Right cardiac atrium (tissue), 5 donors: ENCODE measurements around the gene RNGTT. TPM values are rescaled to one million over a fixed set of nuclear protein-coding genes. Genes with fewer than 3 reads are reported as not detected.

Experiments
- ATAC-seq, 2 donors: fragments of 200-7000 bp; cut with Tn5 transposase; one replicate each; pipeline versions ENCODE4 v1.8.0 to v1.9.1; 2020; ENCODE audit warnings: moderate library complexity in 2 of 2, mild to moderate bottlenecking in 1 of 2
- DNase-seq, 3 donors: peaks; one replicate each; pipeline ENCODE4 v3.0.0-alpha.2; 2020
- H3K27ac ChIP-seq: one replicate; pipeline ENCODE4 v1.5.1; 2013; ENCODE audit warnings: mild to moderate bottlenecking, low read length, control low read depth, moderate library complexity
- H3K27me3 ChIP-seq: one replicate; pipeline ENCODE4 v1.6.1; 2013; ENCODE audit not compliant: control insufficient read depth, insufficient read depth
- H3K4me1 ChIP-seq: one replicate; pipeline ENCODE4 v1.6.1; 2013; ENCODE audit warnings: low read length; ENCODE audit not compliant: control insufficient read depth, insufficient read depth
- H3K4me3 ChIP-seq: one replicate; pipeline ENCODE4 v1.5.1; 2013; ENCODE audit warnings: low read length, control low read depth
- H3K9me3 ChIP-seq: one replicate; pipeline ENCODE4 v1.6.1; 2013; ENCODE audit warnings: low read length; ENCODE audit not compliant: control insufficient read depth
- WGBS: extraction: QIAGEN DNeasy Blood & Tissue Kit; methylation state at CpG from one replicate; pipeline ENCODE4 v1.1.7; 2013; 5-methylcytosine and 5-hydroxymethylcytosine counted together
- intact Hi-C, 4 donors: fragments of 100-400 bp; cut with DNase I; formaldehyde crosslinking; loops; one replicate each; pipeline versions ENCODE4 v1.11.0 to v1.14.0; 2022 to 2023
- polyA plus RNA-seq: library from polyadenylated mRNA; stranded (reverse); fragments of 200-250 nt; gene quantifications from one replicate; pipeline ENCODE4 v1.2.3, GENCODE V29; 2013
- total RNA-seq, 4 donors: library from RNA; stranded (reverse); fragmentation: NEBNext Ultra II Directional; extraction: Animal tissue kit (Norgen Biotek cat#: 25700); gene quantifications; one replicate each; pipeline ENCODE4 v1.2.1, GENCODE V29; 2021
- donor health status: healthy with polysubstance abuse.
- donor health status: DM: no; HTN: yes; CAD: no.
- donor health status: DM: no; HTN: no; CAD: no.
- donor health status: DM: no; HTN: yes; CAD: no; lungs with severe emphysema.
- donor health status: DM: yes; HTN: yes; CAD: no.

RNGTT gene
- total and polyA plus RNA-seq, 5 donors: 3.9 to 9.5 (median 8.3) TPM

- Histone ChIP-seq H3K27me3 (no peaks in the 10 kb centered on the region), H3K27ac (no peak overlapping the region), H3K4me3 (no peak overlapping the region), H3K9me3 (no peaks in the 10 kb centered on the region), H3K4me1 (no peaks in the 10 kb centered on the region)
- 72% methylated on average over 1 of the region's 1 CpG for WGBS
- DNase-seq (no peak), ATAC-seq (no peak)
- intact Hi-C loops: no loop called here
These were observed 337.0 kb downstream of the RNGTT start for GRCh38 chr6:88626460-88626859.

GRCh38 chr6:88623531-88623930 lies 339.9 kb downstream of the RNGTT start:
- Histone ChIP-seq H3K4me1 (no peaks in the 10 kb centered on the region), H3K27ac (no peak overlapping the region), H3K9me3 (no peaks in the 10 kb centered on the region), H3K27me3 (no peaks in the 10 kb centered on the region), H3K4me3 (no peak overlapping the region)
- WGBS: 96% methylated on average over 2 of the region's 2 CpGs
- no peak for ATAC-seq
- intact Hi-C loops: no loop called here
- DNase-seq: no peak

GRCh38 chr6:88619951-88620350 lies 343.5 kb downstream of the RNGTT start:
- Histone ChIP-seq H3K9me3 (no peaks in the 10 kb centered on the region), H3K27ac (no peak overlapping the region), H3K4me1 (no peaks in the 10 kb centered on the region), H3K4me3 (no peak overlapping the region), H3K27me3 (no peaks in the 10 kb centered on the region)
- DNase-seq: no peak
- WGBS: 95% methylated on average over 7 of the region's 7 CpGs
- no peak for ATAC-seq
- intact Hi-C loops: no loop called here

- H3K9me3 ChIP-seq: no peaks in the 10 kb centered on the region
- H3K27ac ChIP-seq: no peak overlapping the region
- H3K4me3 ChIP-seq: no peak overlapping the region
- no peaks in the 10 kb centered on the region for H3K27me3 ChIP-seq
- no peak for ATAC-seq
- intact Hi-C loops: no loop called here
- no peaks in the 10 kb centered on the region for H3K4me1 ChIP-seq
- WGBS: 86% methylated on average over 1 of the region's 1 CpG
- DNase-seq: no peak
These were observed 347.0 kb downstream of the RNGTT start for GRCh38 chr6:88616380-88616779.

GRCh38 chr6:88614316-88614877 lies 349.0 kb downstream of the RNGTT start:
- Histone ChIP-seq H3K27ac (no peak overlapping the region), H3K9me3 (no peaks in the 10 kb centered on the region), H3K27me3 (no peaks in the 10 kb centered on the region), H3K4me1 (no peaks in the 10 kb centered on the region), H3K4me3 (no peak overlapping the region)
- WGBS: 98% methylated on average over 3 of the region's 3 CpGs
- ATAC-seq (no peak), DNase-seq (no peak)
- intact Hi-C loops: no loop called here

- no peaks in the 10 kb centered on the region for H3K4me1 ChIP-seq
- DNase-seq (no peak), ATAC-seq (no peak)
- no peak overlapping the region for H3K27ac ChIP-seq
- H3K9me3 ChIP-seq: no peaks in the 10 kb centered on the region
- intact Hi-C loops: no loop called here
- no peaks in the 10 kb centered on the region for H3K27me3 ChIP-seq
- 83% methylated on average over 5 of the region's 5 CpGs for WGBS
- no peak overlapping the region for H3K4me3 ChIP-seq
These were observed 350.8 kb downstream of the RNGTT start for GRCh38 chr6:88612631-88613030.

GRCh38 chr6:88611721-88612120 lies 351.7 kb downstream of the RNGTT start:
- H3K27me3 ChIP-seq: no peaks in the 10 kb centered on the region
- H3K27ac ChIP-seq: no peak overlapping the region
- 58% methylated on average over 4 of the region's 4 CpGs for WGBS
- intact Hi-C loops: no loop called here
- no peak for DNase-seq
- no peak overlapping the region for H3K4me3 ChIP-seq
- H3K9me3 ChIP-seq: no peaks in the 10 kb centered on the region
- H3K4me1 ChIP-seq: no peaks in the 10 kb centered on the region
- no peak for ATAC-seq

GRCh38 chr6:88609983-88610382 lies 353.4 kb downstream of the RNGTT start:
- ATAC-seq: no peak
- H3K4me1 ChIP-seq: no peaks in the 10 kb centered on the region

GRCh38 chr6:88605271-88605670 lies 358.1 kb downstream of the RNGTT start:
- Histone ChIP-seq H3K4me3 (no peak overlapping the region), H3K4me1 (no peaks in the 10 kb centered on the region), H3K27ac (no peak overlapping the region), H3K9me3 (no peaks in the 10 kb centered on the region), H3K27me3 (no peaks in the 10 kb centered on the region)
- intact Hi-C loops: no loop called here
- WGBS: 58% methylated on average over 3 of the region's 3 CpGs
- DNase-seq (no peak), ATAC-seq (no peak)

More at GRCh38 chr6:88609983-88610382, 353.4 kb downstream of the RNGTT start:
- intact Hi-C loops: no loop called here
- Histone ChIP-seq H3K27ac (no peak overlapping the region), H3K9me3 (no peaks in the 10 kb centered on the region), H3K4me3 (no peak overlapping the region), H3K27me3 (no peaks in the 10 kb centered on the region)
- WGBS: 97% methylated on average over 3 of the region's 3 CpGs
- DNase-seq: no peak

GRCh38 chr6:88599571-88599970 lies 363.8 kb downstream of the RNGTT start:
- no peaks in the 10 kb centered on the region for H3K9me3 ChIP-seq
- no peak for DNase-seq
- no peak overlapping the region for H3K4me3 ChIP-seq
- 76% methylated on average over 6 of the region's 6 CpGs for WGBS
- no peak for ATAC-seq
- intact Hi-C loops: no loop called here
- H3K4me1 ChIP-seq: no peaks in the 10 kb centered on the region
- H3K27ac ChIP-seq: no peak overlapping the region
- H3K27me3 ChIP-seq: no peaks in the 10 kb centered on the region

GRCh38 chr6:88596801-88597200 lies 366.6 kb downstream of the RNGTT start:
- WGBS: 81% methylated on average over 4 of the region's 4 CpGs
- ATAC-seq (no peak), DNase-seq (no peak)
- no peak overlapping the region for H3K27ac ChIP-seq
- H3K9me3 ChIP-seq: no peaks in the 10 kb centered on the region
- no peaks in the 10 kb centered on the region for H3K27me3 ChIP-seq
- no peaks in the 10 kb centered on the region for H3K4me1 ChIP-seq
- H3K4me3 ChIP-seq: no peak overlapping the region
- intact Hi-C loops: no loop called here

- H3K9me3 ChIP-seq: no peaks in the 10 kb centered on the region
- WGBS: 37% methylated on average over 3 of the region's 3 CpGs
- ATAC-seq (no peak), DNase-seq (no peak)
- H3K4me3 ChIP-seq: no peak overlapping the region
- H3K27ac ChIP-seq: no peak overlapping the region
- no peaks in the 10 kb centered on the region for H3K27me3 ChIP-seq
- intact Hi-C loops: no loop called here
- no peaks in the 10 kb centered on the region for H3K4me1 ChIP-seq
These were observed 374.5 kb downstream of the RNGTT start for GRCh38 chr6:88588938-88589337.
